SK-N-SH (cell line): ENCODE results near the gene OR52K2. TPM values are rescaled to one million over a fixed set of nuclear protein-coding genes. Genes with fewer than 3 reads are reported as not detected.

ENCODE experiments used
- CTCF ChIA-PET: fragments of 300-600, 350-600 bp; formaldehyde crosslinking; extraction: SDS; loops from one replicate; lab custom pipeline; 2021; lab: Yijun Ruan, JAX
- POLR2A ChIA-PET: fragments of 350-600 bp; sonication (Branson Sonifier 250); formaldehyde crosslinking; extraction: SDS; loops from one replicate; lab custom pipeline; 2020; ENCODE audit warnings: antibody characterized with exemption, inconsistent platforms; lab: Yijun Ruan, JAX
- DNase-seq: peaks from one replicate; pipeline ENCODE4 v3.0.0; 2012
- H2AFZ ChIP-seq: fragments of 200-600 bp; sonication (generic); 2 replicates; pipeline ENCODE4 v1.8.1; 2016; ENCODE audit warnings: antibody characterized with exemption, mild to moderate bottlenecking, low read depth
- H3F3A ChIP-seq: fragments of 200-600 bp; sonication (generic); replicated peaks from 2 replicates; pipeline ENCODE3; 2016; ENCODE audit warnings: antibody characterized with exemption, mild to moderate bottlenecking; ENCODE audit not compliant: insufficient read depth
- H3K27ac ChIP-seq, 2 experiments: fragments of 200-500 bp in 1 of 2; fragments of 200-600 bp in 1 of 2; sonication (Bioruptor generic) in 1 of 2; sonication (generic), shearing (Covaris generic) in 1 of 2; 2 replicates each; pipeline versions ENCODE4 v1.5.1 to v1.6.1; 2014 to 2016; ENCODE audit warnings: low read depth in 2 of 2, inconsistent platforms in 1 of 2, low read length in 1 of 2, mild to moderate bottlenecking in 1 of 2, mixed read lengths in 1 of 2
- H3K27me3 ChIP-seq: fragments of 200-600 bp; sonication (generic), shearing (Covaris generic); 2 replicates; pipeline ENCODE4 v1.6.1; 2016; ENCODE audit warnings: mixed run types; ENCODE audit not compliant: insufficient read depth
- H3K36me3 ChIP-seq, 2 experiments: fragments of 200-500 bp in 1 of 2; fragments of 200-600 bp in 1 of 2; sonication (Bioruptor generic) in 1 of 2; sonication (generic) in 1 of 2; replicated peaks in 1 of 2; 2 replicates each; pipeline versions ENCODE3 to v1.5.1; 2014 to 2016; ENCODE audit warnings: low read length in 1 of 2, mild to moderate bottlenecking in 1 of 2; ENCODE audit not compliant: insufficient read depth in 2 of 2, control insufficient read depth in 1 of 2
- H3K4me1 ChIP-seq, 2 experiments: fragments of 200-500 bp in 1 of 2; fragments of 200-600 bp in 1 of 2; sonication (Bioruptor generic) in 1 of 2; sonication (generic), shearing (Covaris generic) in 1 of 2; 2 replicates each; pipeline versions ENCODE4 v1.5.1 to v1.6.1; 2014 to 2016; ENCODE audit warnings: low read depth in 1 of 2, low read length in 1 of 2, mixed run types in 1 of 2; ENCODE audit not compliant: insufficient read depth in 2 of 2, control insufficient read depth in 1 of 2
- H3K4me2 ChIP-seq: fragments of 200-600 bp; sonication (generic), shearing (Covaris generic); 2 replicates; pipeline ENCODE4 v1.6.1; 2017; ENCODE audit warnings: mixed run types
- H3K4me3 ChIP-seq, 2 experiments: fragments of 200-500 bp in 1 of 2; fragments of 200-600 bp in 1 of 2; sonication (Bioruptor generic) in 1 of 2; sonication (generic), shearing (Covaris generic) in 1 of 2; 2 replicates each; pipeline versions ENCODE4 v1.5.1 to v1.8.1; 2014 to 2016; ENCODE audit warnings: low read depth in 2 of 2, inconsistent platforms in 1 of 2, low read length in 1 of 2, mild to moderate bottlenecking in 1 of 2, mixed read lengths in 1 of 2, moderate library complexity in 1 of 2
- H3K79me2 ChIP-seq: fragments of 200-600 bp; sonication (generic); 2 replicates; pipeline ENCODE4 v1.8.1; 2017; ENCODE audit warnings: mild to moderate bottlenecking; ENCODE audit not compliant: insufficient read depth
- H3K9ac ChIP-seq: fragments of 200-600 bp; sonication (generic); 2 replicates; pipeline ENCODE4 v1.6.1; 2017; ENCODE audit warnings: mixed run types
- H3K9me2 ChIP-seq: fragments of 200-600 bp; sonication (generic); 2 replicates; pipeline ENCODE4 v1.6.1; 2017; ENCODE audit warnings: mixed run types
- H3K9me3 ChIP-seq: fragments of 200-600 bp; sonication (generic); 2 replicates; pipeline ENCODE4 v1.6.1; 2017; ENCODE audit warnings: mixed run types, mild to moderate bottlenecking, moderate library complexity
- H4K20me1 ChIP-seq: fragments of 200-600 bp; sonication (generic); 2 replicates; pipeline ENCODE4 v1.6.1; 2017; ENCODE audit warnings: mild to moderate bottlenecking, mixed run types; ENCODE audit not compliant: insufficient read depth
- CHD2 ChIP-seq: fragments of 150-350 bp; IDR thresholded peaks from 2 replicates; pipeline ENCODE4 v1.6.1; 2018; ENCODE audit warnings: low read length; ENCODE audit not compliant: partially characterized antibody
- ELF1 ChIP-seq: IDR thresholded peaks from 2 replicates; pipeline ENCODE4 v1.4.0; 2012
- EZH2phosphoT487 ChIP-seq: fragments of 200-600 bp; sonication (generic); IDR thresholded peaks from 2 replicates; pipeline ENCODE4 v1.6.1; 2017; ENCODE audit warnings: low read depth, mixed run types, mild to moderate bottlenecking, antibody characterized with exemption, moderate library complexity, borderline replicate concordance
- FOSL2 ChIP-seq: IDR thresholded peaks from 2 replicates; pipeline ENCODE4 v1.4.0; 2012; ENCODE audit warnings: low read depth, mild to moderate bottlenecking, moderate library complexity, borderline replicate concordance
- GABPA ChIP-seq: IDR thresholded peaks from 2 replicates; pipeline ENCODE4 v1.4.0; 2012; ENCODE audit warnings: low read depth, mild to moderate bottlenecking
- MAX ChIP-seq: IDR thresholded peaks from 2 replicates; pipeline ENCODE4 v1.4.0; 2012; ENCODE audit warnings: low read depth
- MEF2A ChIP-seq: IDR thresholded peaks from 2 replicates; pipeline ENCODE4 v1.4.0; 2012; ENCODE audit warnings: low read depth, borderline replicate concordance
- PBX3 ChIP-seq: IDR thresholded peaks from 2 replicates; pipeline ENCODE4; 2012
- POLR2AphosphoS5 ChIP-seq: IDR thresholded peaks from 2 replicates; pipeline ENCODE4 v1.6.1; 2012; ENCODE audit warnings: low read depth, low read length
- RAD21 ChIP-seq: IDR thresholded peaks from 2 replicates; pipeline ENCODE4 v1.6.1; 2012; ENCODE audit warnings: mild to moderate bottlenecking, low read length
- RCOR1 ChIP-seq: fragments of 150-350 bp; IDR thresholded peaks from 2 replicates; pipeline ENCODE4 v1.6.1; 2017; ENCODE audit warnings: antibody characterized with exemption, low read length
- REST ChIP-seq: IDR thresholded peaks from 2 replicates; pipeline ENCODE4 v1.6.1; 2012; ENCODE audit warnings: mild to moderate bottlenecking, low read depth, low read length, moderate library complexity
- TCF12 ChIP-seq: IDR thresholded peaks from 2 replicates; pipeline ENCODE4 v1.4.0; 2012
- USF2 ChIP-seq: fragments of 150-350 bp; IDR thresholded peaks from 2 replicates; pipeline ENCODE4 v1.6.1; 2017; ENCODE audit warnings: antibody characterized with exemption, low read length, low read depth, borderline replicate concordance
- YY1 ChIP-seq: IDR thresholded peaks from 2 replicates; pipeline ENCODE4 v1.4.0; 2012; ENCODE audit warnings: low read depth, mild to moderate bottlenecking
- ZBTB33 ChIP-seq: IDR thresholded peaks from 2 replicates; pipeline ENCODE4 v1.4.0; 2012; ENCODE audit warnings: low read depth, borderline replicate concordance
- WGBS: methylation state at CpG from one replicate; pipeline ENCODE4 v1.1.6; 2017; ENCODE audit warnings: low lambda C conversion rate; 5-methylcytosine and 5-hydroxymethylcytosine counted together
- polyA plus RNA-seq, 3 experiments: library from polyadenylated mRNA; depleted of rRNA; stranded (reverse); fragments of >200 nt; gene quantifications; 2 replicates each; pipeline ENCODE4 v1.2.3, GENCODE V29; 2012

Gene OR52K2
- polyA plus RNA-seq, 1 of the 3 experiments (the other 2 are of a cell fraction) = not detected

- no peak overlapping the region for H2AFZ ChIP-seq
- H3K36me3 ChIP-seq = no peaks in the 10 kb centered on the region
- ChIA-PET CTCF (no interaction called here), POLR2A (no interaction called here)
- no peaks in the 10 kb centered on the region for H4K20me1 ChIP-seq
- no peak overlapping the region for H3K27ac ChIP-seq
- TF ChIP-seq EZH2phosphoT487 (no peak), GABPA (no peak), POLR2AphosphoS5 (no peak), REST (no peak), MAX (no peak), CHD2 (no peak), ZBTB33 (no peak), YY1 (no peak), RCOR1 (no peak), RAD21 (no peak), USF2 (no peak), PBX3 (no peak), MEF2A (no peak), ELF1 (no peak), TCF12 (no peak), FOSL2 (no peak)
- no peak for DNase-seq
- H3K9me2 ChIP-seq = no peaks in the 10 kb centered on the region
- WGBS = 0% methylated on average over 1 of the region's 1 CpG
- H3F3A ChIP-seq = no peaks in the 10 kb centered on the region
- no peak overlapping the region for H3K9ac ChIP-seq
- no peak overlapping the region for H3K4me2 ChIP-seq
- H3K9me3 ChIP-seq = no peaks in the 10 kb centered on the region
- H3K27me3 ChIP-seq = no peaks in the 10 kb centered on the region
- no peaks in the 10 kb centered on the region for H3K79me2 ChIP-seq
- H3K4me1 ChIP-seq = no peaks in the 10 kb centered on the region
- no peak overlapping the region for H3K4me3 ChIP-seq
These were observed 6.3 kb downstream of the OR52K2 start for GRCh38 chr11:4455419-4455818.
